H9 (cell line): ENCODE measurements around the gene TBPL1. TPM values are rescaled to one million over a fixed set of nuclear protein-coding genes. Genes with fewer than 3 reads are reported as not detected.

Experiments
- DNase-seq: peaks from one replicate; pipeline ENCODE4 v3.0.0-alpha.2; 2017
- H2AFZ ChIP-seq: one replicate; pipeline ENCODE4 v1.6.1; 2013; ENCODE audit warnings: mild to moderate bottlenecking, low read length, control low read depth, moderate library complexity
- H2AK5ac ChIP-seq: 2 replicates; pipeline ENCODE4 v1.6.1; 2013; ENCODE audit warnings: low read length, control low read depth, mixed read lengths; ENCODE audit not compliant: insufficient read length
- H2BK120ac ChIP-seq: one replicate; pipeline ENCODE4 v1.6.1; 2013; ENCODE audit warnings: low read depth, mild to moderate bottlenecking, low read length, control low read depth, inconsistent platforms; ENCODE audit not compliant: poor library complexity, severe bottlenecking
- H2BK12ac ChIP-seq: 2 replicates; pipeline ENCODE4 v1.6.1; 2013; ENCODE audit warnings: low read length, control low read depth, mixed read lengths, low read depth; ENCODE audit not compliant: insufficient read length
- H2BK15ac ChIP-seq: 2 replicates; pipeline ENCODE4 v1.6.1; 2013; ENCODE audit warnings: low read depth, low read length, control low read depth
- H2BK20ac ChIP-seq: one replicate; pipeline ENCODE4 v1.6.1; 2013; ENCODE audit warnings: low read depth, mild to moderate bottlenecking, low read length, control low read depth, inconsistent platforms; ENCODE audit not compliant: poor library complexity, severe bottlenecking
- H2BK5ac ChIP-seq: 2 replicates; pipeline ENCODE4 v1.6.1; 2013; ENCODE audit warnings: low read length, control low read depth, mixed read lengths; ENCODE audit not compliant: insufficient read length
- H3K14ac ChIP-seq: 2 replicates; pipeline ENCODE4 v1.6.1; 2013; ENCODE audit warnings: low read length, control low read depth; ENCODE audit not compliant: insufficient read depth
- H3K18ac ChIP-seq: 2 replicates; pipeline ENCODE4 v1.6.1; 2013; ENCODE audit warnings: low read depth, mild to moderate bottlenecking, mixed read lengths, low read length, control low read depth; ENCODE audit not compliant: insufficient read length
- H3K23ac ChIP-seq: 2 replicates; pipeline ENCODE4 v1.6.1; 2013; ENCODE audit warnings: low read length, control low read depth, mixed read lengths, low read depth; ENCODE audit not compliant: insufficient read length
- H3K23me2 ChIP-seq: 2 replicates; pipeline ENCODE4 v1.6.1; 2013; ENCODE audit warnings: low read depth, mild to moderate bottlenecking, mixed read lengths, low read length, control low read depth; ENCODE audit not compliant: insufficient read length, poor library complexity, severe bottlenecking
- H3K27ac ChIP-seq: 2 replicates; pipeline ENCODE4 v1.5.1; 2013; ENCODE audit warnings: low read length, control low read depth, mixed read lengths, low read depth; ENCODE audit not compliant: insufficient read length
- H3K27me3 ChIP-seq: 2 replicates; pipeline ENCODE4 v1.6.1; 2013; ENCODE audit warnings: low read length, control low read depth, inconsistent platforms; ENCODE audit not compliant: insufficient read depth
- H3K4ac ChIP-seq: 2 replicates; pipeline ENCODE4 v1.6.1; 2013; ENCODE audit warnings: low read depth, mild to moderate bottlenecking, control low read depth, inconsistent platforms, low read length, moderate library complexity
- H3K4me1 ChIP-seq: 2 replicates; pipeline ENCODE4 v1.6.1; 2013; ENCODE audit warnings: low read length, control low read depth, inconsistent platforms; ENCODE audit not compliant: insufficient read depth
- H3K4me2 ChIP-seq: 2 replicates; pipeline ENCODE4 v1.6.1; 2013; ENCODE audit warnings: low read length, control low read depth, mixed read lengths; ENCODE audit not compliant: insufficient read length, insufficient read depth
- H3K56ac ChIP-seq: 2 replicates; pipeline ENCODE4 v1.6.1; 2013; ENCODE audit warnings: low read depth, mild to moderate bottlenecking, mixed read lengths, low read length, control low read depth; ENCODE audit not compliant: insufficient read length
- H3K79me1 ChIP-seq: 2 replicates; pipeline ENCODE4 v1.6.1; 2013; ENCODE audit warnings: low read depth, mild to moderate bottlenecking, moderate library complexity, low read length, control low read depth, inconsistent platforms; ENCODE audit not compliant: insufficient read depth, poor library complexity, severe bottlenecking
- H3K79me2 ChIP-seq: 2 replicates; pipeline ENCODE4 v1.6.1; 2013; ENCODE audit warnings: low read length, control low read depth, inconsistent platforms; ENCODE audit not compliant: insufficient read depth
- H3K9ac ChIP-seq: 2 replicates; pipeline ENCODE4 v1.6.1; 2013; ENCODE audit warnings: low read length, control low read depth, mixed read lengths; ENCODE audit not compliant: insufficient read length; ENCODE audit errors: extremely low read depth
- H3K9me3 ChIP-seq: one replicate; pipeline ENCODE4 v1.6.1; 2013; ENCODE audit warnings: low read depth, low read length, inconsistent platforms; ENCODE audit not compliant: control insufficient read depth
- H3T11ph ChIP-seq: one replicate; pipeline ENCODE4 v1.6.1; 2013; ENCODE audit warnings: mild to moderate bottlenecking, low read length, control low read depth, inconsistent platforms
- H4K20me1 ChIP-seq: one replicate; pipeline ENCODE4 v1.6.1; 2013; ENCODE audit not compliant: control insufficient read depth, insufficient read length, insufficient read depth
- H4K5ac ChIP-seq: 2 replicates; pipeline ENCODE4 v1.6.1; 2013; ENCODE audit warnings: low read depth, mild to moderate bottlenecking, mixed read lengths, low read length, control low read depth; ENCODE audit not compliant: insufficient read length
- H4K8ac ChIP-seq: replicated peaks from 2 replicates; pipeline ENCODE4 v1.6.1; 2013; ENCODE audit warnings: low read length, control low read depth, mixed read lengths, low read depth; ENCODE audit not compliant: insufficient read length
- H4K91ac ChIP-seq: 2 replicates; pipeline ENCODE4 v1.6.1; 2013; ENCODE audit warnings: low read depth, mild to moderate bottlenecking, moderate library complexity, mixed read lengths, low read length, control low read depth; ENCODE audit not compliant: insufficient read length
- H3K27ac Mint-ChIP-seq, 3 experiments: 2 replicates in 2 of 3; 3 replicates in 1 of 3; pipeline ENCODE4 v1.8.0; 2020 to 2021; ENCODE audit warnings: mixed read lengths in 3 of 3, mild to moderate bottlenecking in 1 of 3, moderate library complexity in 1 of 3
- H3K27me3 Mint-ChIP-seq: 2 replicates; pipeline ENCODE4 v1.8.0; 2021; ENCODE audit warnings: low read depth, mild to moderate bottlenecking, moderate library complexity, mixed read lengths
- H3K36me3 Mint-ChIP-seq, 3 experiments: 2 replicates in 2 of 3; 3 replicates in 1 of 3; pipeline ENCODE4 v1.8.0; 2020 to 2021; ENCODE audit warnings: low read depth in 3 of 3, mixed read lengths in 3 of 3; ENCODE audit not compliant: insufficient read depth in 1 of 3
- H3K4me1 Mint-ChIP-seq, 2 experiments: 2 replicates each; pipeline ENCODE4 v1.8.0; 2020; ENCODE audit warnings: mixed read lengths in 2 of 2
- H3K4me3 Mint-ChIP-seq, 2 experiments: 2 replicates in 1 of 2; 3 replicates in 1 of 2; pipeline ENCODE4 v1.8.0; 2020 to 2021; ENCODE audit warnings: mild to moderate bottlenecking in 2 of 2, mixed read lengths in 2 of 2, moderate library complexity in 1 of 2
- H3K9me3 Mint-ChIP-seq, 2 experiments: 2 replicates in 1 of 2; 3 replicates in 1 of 2; pipeline ENCODE4 v1.8.0; 2020; ENCODE audit warnings: mild to moderate bottlenecking in 2 of 2, mixed read lengths in 2 of 2, moderate library complexity in 1 of 2
- WGBS: extraction: QIAGEN DNeasy Blood & Tissue Kit; methylation state at CpG from one replicate; pipeline ENCODE4 v1.1.7; 2013; ENCODE audit warnings: missing lambda C conversion rate, low lambda C conversion rate, mixed read lengths; ENCODE audit not compliant: insufficient read length; ENCODE audit errors: extremely low coverage; 5-methylcytosine and 5-hydroxymethylcytosine counted together
- total RNA-seq: library from RNA; stranded (reverse); gene quantifications from 2 replicates; pipeline ENCODE4 v1.2.1, GENCODE V29; 2021
- TF ChIP-seq, protein P1 (sequence below): fragments of 200-600 bp; sonication (generic); conservative IDR thresholded peaks from 3 replicates; pipeline ENCODE4 v1.8.0; 2021; ENCODE audit warnings: antibody characterized with exemption, mild to moderate bottlenecking

Gene TBPL1
- total RNA-seq, 1 experiment from 2014 or later: 49.7 TPM

- Histone ChIP-seq H2BK15ac (no peak overlapping the region), H4K8ac (no peak overlapping the region), H3K27me3 (no peaks in the 10 kb centered on the region), H2BK12ac (no peak overlapping the region), H3K4me1 (0 out of 2 replicates have a peak, but pooled peaks cover 2% of the 10 kb centered on the region), H3K27ac (no peak overlapping the region), H3K23me2 (no peaks in the 10 kb centered on the region), H3K9me3 (no peaks in the 10 kb centered on the region), H2AK5ac (no peak overlapping the region), H2BK20ac (no peak overlapping the region), H2BK5ac (no peak overlapping the region), H3K18ac (no peak overlapping the region), H3T11ph (no peak overlapping the region), H2BK120ac (no peak overlapping the region), H3K14ac (no peak overlapping the region), H3K9ac (no peak overlapping the region), H4K5ac (no peak overlapping the region), H4K20me1 (no peaks in the 10 kb centered on the region), H3K4ac (no peak overlapping the region), H3K4me2 (no peak overlapping the region), H3K79me1 (no peaks in the 10 kb centered on the region), H3K79me2 (no peaks in the 10 kb centered on the region), H3K23ac (no peak overlapping the region), H4K91ac (no peak overlapping the region), H3K56ac (no peak overlapping the region), H2AFZ (no peak overlapping the region)
- Mint-ChIP-seq H3K9me3 (peaks cover 0 to 4% of the 10 kb centered on the region in 2 experiments; a peak in 1 of 5 replicates), H3K4me3 (no peak overlapping the region), H3K36me3 (peaks cover 0 to 9% (median 0%) of the 10 kb centered on the region in 3 experiments; a peak in 3 of 7 replicates), H3K27ac (peak overlapping the region in 1 of 3 experiments; percentile 67; a peak in 1 of 7 replicates), H3K27me3 (no peaks in the 10 kb centered on the region; the same call in 1 of the 2 replicates), H3K4me1 (peaks cover 18% of the 10 kb centered on the region in 2 experiments)
- DNase-seq: no peak
- TF ChIP-seq, protein P1, sequence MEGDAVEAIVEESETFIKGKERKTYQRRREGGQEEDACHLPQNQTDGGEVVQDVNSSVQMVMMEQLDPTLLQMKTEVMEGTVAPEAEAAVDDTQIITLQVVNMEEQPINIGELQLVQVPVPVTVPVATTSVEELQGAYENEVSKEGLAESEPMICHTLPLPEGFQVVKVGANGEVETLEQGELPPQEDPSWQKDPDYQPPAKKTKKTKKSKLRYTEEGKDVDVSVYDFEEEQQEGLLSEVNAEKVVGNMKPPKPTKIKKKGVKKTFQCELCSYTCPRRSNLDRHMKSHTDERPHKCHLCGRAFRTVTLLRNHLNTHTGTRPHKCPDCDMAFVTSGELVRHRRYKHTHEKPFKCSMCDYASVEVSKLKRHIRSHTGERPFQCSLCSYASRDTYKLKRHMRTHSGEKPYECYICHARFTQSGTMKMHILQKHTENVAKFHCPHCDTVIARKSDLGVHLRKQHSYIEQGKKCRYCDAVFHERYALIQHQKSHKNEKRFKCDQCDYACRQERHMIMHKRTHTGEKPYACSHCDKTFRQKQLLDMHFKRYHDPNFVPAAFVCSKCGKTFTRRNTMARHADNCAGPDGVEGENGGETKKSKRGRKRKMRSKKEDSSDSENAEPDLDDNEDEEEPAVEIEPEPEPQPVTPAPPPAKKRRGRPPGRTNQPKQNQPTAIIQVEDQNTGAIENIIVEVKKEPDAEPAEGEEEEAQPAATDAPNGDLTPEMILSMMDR: no peak
- 100% methylated on average over 1 of the region's 3 CpGs for WGBS
These were observed 47.4 kb downstream of the TBPL1 start for GRCh38 chr6:134000443-134000842.
